Glomerular endothelial cell (primary cell): ENCODE results near the gene TRNP1. TPM values are rescaled to one million over a fixed set of nuclear protein-coding genes. Genes with fewer than 3 reads are reported as not detected.
"Not testable (repeated sequence)": the region's sequence is repeated elsewhere in the genome, so short reads cannot be mapped to it uniquely, and the experiment has no call there.

Source experiments
- DNase-seq: peaks from one replicate; pipeline ENCODE4 v3.0.0-alpha.2; 2011; ENCODE audit warnings: low read depth, low spot score; ENCODE audit errors: extremely low read depth
- total RNA-seq: library from RNA; depleted of rRNA; stranded (reverse); fragments of >200 nt; gene quantifications from 2 replicates; pipeline ENCODE4 v1.2.3, GENCODE V29; 2015

Gene TRNP1
- total RNA-seq, 1 donor from 2014 or later = 65.4 TPM

- DNase-seq = no peak
These were observed 21.1 kb upstream of the TRNP1 start for GRCh38 chr1:26972390-26972789.

- DNase-seq = no peak
These were observed 20.7 kb upstream of the TRNP1 start for GRCh38 chr1:26972821-26973220.

GRCh38 chr1:26976621-26977510 lies 16.6 kb upstream of the TRNP1 start:
- no peak for DNase-seq

- no peak for DNase-seq
These were observed 14.6 kb upstream of the TRNP1 start for GRCh38 chr1:26978901-26979300.

GRCh38 chr1:26981146-26981846 lies 12.2 kb upstream of the TRNP1 start:
- DNase-seq = no peak

- DNase-seq = no peak
These were observed 9.6 kb upstream of the TRNP1 start for GRCh38 chr1:26983863-26984262.

- no peak for DNase-seq
These were observed 9.2 kb upstream of the TRNP1 start for GRCh38 chr1:26984291-26984690.

- DNase-seq = no peak
These were observed 6.8 kb upstream of the TRNP1 start for GRCh38 chr1:26986658-26987057.

GRCh38 chr1:26989403-26990109 lies 3.9 kb upstream of the TRNP1 start:
- not testable (repeated sequence) for DNase-seq

GRCh38 chr1:26991310-26992116 lies 2.0 kb upstream of the TRNP1 start:
- no peak for DNase-seq

- no peak for DNase-seq
These were observed 711 bp downstream of the TRNP1 start for GRCh38 chr1:26994020-26994786.

- DNase-seq = no peak
These were observed 1.5 kb downstream of the TRNP1 start for GRCh38 chr1:26994787-26995517.

GRCh38 chr1:26996024-26996423 lies 2.5 kb downstream of the TRNP1 start:
- DNase-seq = no peak

- no peak for DNase-seq
These were observed 3.2 kb downstream of the TRNP1 start for GRCh38 chr1:26996665-26997064.

GRCh38 chr1:26998429-26999300 lies 5.2 kb downstream of the TRNP1 start:
- DNase-seq = no peak

GRCh38 chr1:26999440-26999987 lies 6.0 kb downstream of the TRNP1 start:
- no peak for DNase-seq

- no peak for DNase-seq
These were observed 6.8 kb downstream of the TRNP1 start for GRCh38 chr1:27000090-27000816.
